GM10847 (cell line): Measurements from ENCODE around the gene NCOA4.

ENCODE experiments used
- POLR2A ChIP-seq: IDR thresholded peaks from 2 replicates; pipeline ENCODE4 v1.6.1; 2011; ENCODE audit not compliant: insufficient read length; ENCODE audit errors: extremely low read depth

Gene NCOA4

DNA sequence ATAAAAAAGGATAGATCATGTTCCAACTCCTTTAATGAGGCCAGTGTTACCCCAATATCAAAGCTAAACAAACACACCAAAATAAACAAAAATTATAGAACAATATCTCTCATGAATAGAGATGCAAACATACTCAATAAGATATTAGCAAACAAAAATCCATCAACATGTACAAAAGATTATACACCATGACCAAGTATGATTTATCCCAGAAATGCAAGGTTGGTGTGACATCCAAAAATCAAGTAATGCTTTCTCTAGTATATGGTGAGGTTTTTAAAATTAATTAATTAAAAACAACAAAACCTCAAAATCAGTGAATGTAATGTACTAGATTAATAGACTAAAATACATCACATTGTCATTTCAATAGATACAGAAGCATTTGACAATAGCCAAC lies 26.6 kb upstream of the NCOA4 start:
- TF ChIP-seq POLR2A: no peak

DNA sequence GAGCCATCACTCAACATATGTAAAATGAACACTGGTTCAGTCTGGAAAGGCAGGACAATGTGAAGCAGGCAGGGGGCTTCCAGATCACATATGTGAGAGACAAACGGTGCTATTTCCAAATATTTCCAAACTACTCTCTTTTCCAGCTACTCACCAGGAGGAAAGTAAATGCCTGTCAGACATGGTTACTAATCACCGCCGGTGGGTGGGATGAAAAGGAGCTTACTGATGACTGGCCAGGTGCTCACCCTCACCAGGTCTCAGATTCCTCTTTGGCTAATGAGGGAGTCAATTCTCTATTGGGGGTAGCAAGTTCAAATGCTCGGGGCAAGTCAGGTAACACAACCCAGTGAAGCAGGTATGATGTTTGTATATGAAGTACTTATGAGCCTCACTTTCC lies 25.3 kb upstream of the NCOA4 start:
- TF ChIP-seq POLR2A: no peak

DNA sequence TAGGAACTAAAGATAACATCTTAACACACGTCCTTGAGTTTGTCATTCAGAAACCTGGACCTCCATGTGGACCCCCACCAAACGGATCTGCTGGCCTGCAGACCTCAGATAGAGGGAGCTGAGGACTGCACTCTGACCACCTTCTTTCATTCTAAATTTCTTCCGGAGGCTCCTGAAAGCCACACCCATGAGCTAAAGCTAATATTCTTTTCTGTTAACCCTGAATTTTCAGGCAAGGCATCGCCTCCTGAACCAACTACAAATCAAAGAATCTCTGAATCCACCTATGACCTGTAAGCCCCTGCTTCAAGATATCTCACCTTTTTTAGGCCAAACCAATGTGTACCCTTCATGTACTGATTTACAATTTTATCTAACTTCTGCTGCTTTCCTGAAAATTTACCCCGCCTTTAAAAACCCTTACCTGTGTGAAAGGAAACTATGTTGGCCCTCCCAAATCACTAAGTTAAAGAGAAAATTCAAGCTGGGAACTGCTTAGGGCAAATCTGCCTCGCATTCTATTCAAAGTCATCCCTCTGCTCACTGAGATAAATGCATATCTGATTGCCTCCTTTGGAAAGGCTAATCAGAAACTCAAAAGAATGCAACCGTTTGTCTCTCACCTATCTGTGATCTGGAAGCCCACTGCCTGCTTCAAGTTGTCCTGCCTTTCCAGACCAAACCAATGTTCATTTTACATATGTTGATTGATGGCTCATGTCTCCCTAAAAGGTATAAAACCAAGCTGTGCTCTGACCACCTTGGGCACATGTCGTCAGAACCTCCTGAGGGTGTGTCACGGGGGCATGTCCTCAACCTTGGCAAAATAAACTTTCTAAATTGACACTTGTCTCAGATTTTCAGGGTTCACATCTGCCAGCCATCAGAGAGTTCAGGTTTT lies 23.4 kb upstream of the NCOA4 start:
- no peak for TF ChIP-seq POLR2A

DNA sequence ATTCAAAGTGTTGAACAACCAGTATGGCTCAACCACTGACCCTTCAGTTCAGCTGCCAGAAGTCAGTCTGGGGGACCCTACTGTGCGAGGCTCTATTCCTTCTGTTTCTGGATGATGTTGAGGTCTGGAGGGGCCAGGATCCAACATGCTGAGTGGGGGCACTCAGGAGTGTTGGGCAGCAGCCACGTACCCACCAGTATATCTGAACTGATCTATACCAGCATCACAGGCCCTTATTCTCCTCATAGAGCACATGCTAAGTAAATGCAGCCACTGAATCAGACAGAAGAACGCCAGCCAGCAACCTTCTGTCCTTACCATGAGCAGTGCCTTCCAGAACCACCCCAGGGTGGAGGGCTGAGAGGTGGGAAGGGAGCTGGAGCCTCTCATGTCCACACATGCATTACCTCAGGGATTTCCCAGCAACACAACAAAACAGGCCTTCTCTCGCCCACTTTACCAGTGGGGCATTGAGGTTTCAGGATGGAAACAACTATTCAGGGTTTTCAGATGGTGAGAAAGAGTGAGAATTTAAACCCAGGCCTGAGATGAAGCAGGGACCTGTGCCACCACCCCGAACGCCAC lies 22.5 kb upstream of the NCOA4 start:
- no peak for TF ChIP-seq POLR2A

DNA sequence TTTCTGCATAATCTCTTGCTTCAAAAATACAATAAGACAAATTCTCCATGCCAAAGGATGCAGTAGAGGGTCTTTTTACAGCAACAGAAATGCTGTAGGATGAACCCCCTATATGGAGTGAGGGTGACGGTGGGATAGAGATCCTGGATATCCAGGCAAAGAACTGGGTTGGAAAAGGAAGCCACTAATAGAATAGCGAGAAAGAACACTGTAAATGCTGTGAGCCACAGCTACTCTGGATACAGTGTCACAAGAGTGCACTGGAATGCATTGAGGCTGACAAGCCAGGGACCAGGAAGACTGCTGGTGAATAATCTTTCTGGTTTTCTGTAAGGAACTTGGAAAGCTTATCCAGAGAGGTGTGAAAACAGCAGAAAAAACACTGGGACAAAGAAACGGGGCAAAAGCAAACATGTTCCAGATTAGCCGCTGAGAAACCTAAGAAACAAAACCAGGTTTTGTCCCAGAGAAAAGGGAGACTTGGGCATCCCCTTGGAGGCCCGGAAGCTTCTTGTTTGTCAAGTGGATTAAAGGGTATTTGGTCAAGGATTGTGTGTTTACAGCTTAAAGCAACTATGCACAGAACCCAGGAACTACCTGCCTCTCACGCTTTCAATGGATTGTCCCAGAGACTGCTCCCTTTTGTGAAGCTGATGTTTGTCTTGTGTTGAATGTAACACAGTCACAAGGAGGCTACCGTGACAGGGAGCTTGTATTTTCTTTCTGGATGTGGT lies 21.8 kb upstream of the NCOA4 start:
- TF ChIP-seq POLR2A: no peak

DNA sequence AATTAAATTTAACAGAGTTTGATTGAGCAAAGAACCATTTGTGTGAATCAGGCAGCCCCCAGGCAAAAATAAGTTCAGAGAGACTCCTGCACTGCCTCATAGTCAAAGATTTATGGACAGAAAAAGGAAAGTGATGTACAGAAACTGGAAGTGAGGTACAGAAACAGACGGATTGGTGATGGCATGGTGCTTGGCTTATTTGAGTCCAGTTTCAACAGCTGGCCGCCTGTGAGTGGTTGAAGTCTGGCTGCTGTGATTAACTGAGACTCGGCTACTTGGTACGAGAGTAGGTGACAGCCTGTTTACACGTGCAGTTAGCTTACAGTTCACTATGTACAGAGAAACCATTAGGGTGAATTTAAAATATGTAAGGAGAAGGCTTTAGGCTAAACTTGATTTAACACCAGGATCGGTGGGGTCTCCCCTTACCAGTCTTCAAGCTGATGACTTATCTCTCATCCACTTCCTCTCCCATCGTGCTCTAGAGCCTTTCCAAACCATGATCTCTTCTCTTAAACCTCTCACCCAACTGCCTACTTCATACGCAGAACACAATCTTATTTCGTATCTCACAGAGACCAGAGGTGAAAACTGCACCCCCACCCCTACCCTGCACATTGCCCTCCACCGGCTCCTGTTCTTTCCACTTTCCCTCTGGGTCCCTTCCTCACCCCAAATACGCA lies 20.7 kb upstream of the NCOA4 start:
- TF ChIP-seq POLR2A: no peak

DNA sequence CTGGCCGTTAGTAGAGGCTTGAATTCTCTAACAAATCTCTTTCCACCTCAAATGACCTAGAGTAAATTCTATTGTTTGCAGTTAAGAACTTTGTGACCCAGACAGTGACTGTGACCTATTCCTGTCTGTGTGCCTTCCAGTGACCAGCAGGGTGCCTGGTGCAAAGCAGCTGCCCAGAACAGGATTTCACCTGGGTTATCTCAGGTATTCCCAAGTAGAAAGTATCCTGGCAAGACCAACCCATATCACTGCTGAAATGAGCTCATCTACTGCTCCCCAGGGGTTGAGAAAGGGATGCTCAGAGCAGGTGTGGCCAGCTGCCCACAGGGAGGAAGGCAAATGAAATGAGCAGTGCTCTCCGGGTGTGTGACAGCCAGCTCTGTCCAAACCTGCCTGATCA lies 17.7 kb upstream of the NCOA4 start:
- no peak for TF ChIP-seq POLR2A

DNA sequence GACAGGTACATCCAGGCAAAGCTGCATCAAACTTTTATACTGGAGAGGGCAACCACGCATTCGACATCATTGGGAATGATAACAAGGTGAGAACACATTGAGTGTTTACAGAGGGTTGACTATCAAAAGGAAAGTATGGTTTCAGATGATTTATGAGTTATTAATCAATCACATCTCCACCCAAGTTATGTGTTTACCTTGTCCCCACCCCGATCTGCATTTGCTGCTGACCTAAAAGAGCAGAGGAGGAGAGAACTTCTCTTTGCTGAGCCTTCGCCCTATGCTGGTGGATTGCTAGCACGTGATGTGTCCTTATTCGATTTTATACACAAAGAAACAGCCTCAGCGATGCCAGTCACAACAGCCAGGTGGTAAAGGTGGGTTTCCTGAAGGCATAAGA lies 15.8 kb upstream of the NCOA4 start, which contains the start of gene MSMB:
Gene MSMB (minus strand): TSS at position 9 of the 400 bp plus-strand sequence. CDS start 32 bp downstream, outside the sequence.
- no peak for TF ChIP-seq POLR2A

DNA sequence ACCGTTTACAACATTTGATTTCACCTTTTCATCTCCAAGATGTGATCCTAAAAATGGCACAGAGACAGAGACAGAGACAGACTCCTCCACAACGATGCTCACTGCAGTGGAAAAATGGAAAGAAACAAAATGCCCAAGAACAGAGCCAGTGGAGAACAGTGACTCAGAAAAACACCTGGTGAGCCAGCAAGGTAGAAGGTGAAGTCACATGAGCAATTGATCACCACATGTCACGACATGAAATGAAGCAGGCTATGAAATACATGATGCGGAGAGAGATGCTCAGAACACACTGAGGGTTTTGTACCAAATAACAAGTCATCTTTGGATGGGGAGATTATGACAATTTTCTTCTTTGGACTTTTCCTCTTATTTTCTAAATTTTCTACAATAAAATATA lies 12.1 kb upstream of the NCOA4 start:
- no peak for TF ChIP-seq POLR2A

DNA sequence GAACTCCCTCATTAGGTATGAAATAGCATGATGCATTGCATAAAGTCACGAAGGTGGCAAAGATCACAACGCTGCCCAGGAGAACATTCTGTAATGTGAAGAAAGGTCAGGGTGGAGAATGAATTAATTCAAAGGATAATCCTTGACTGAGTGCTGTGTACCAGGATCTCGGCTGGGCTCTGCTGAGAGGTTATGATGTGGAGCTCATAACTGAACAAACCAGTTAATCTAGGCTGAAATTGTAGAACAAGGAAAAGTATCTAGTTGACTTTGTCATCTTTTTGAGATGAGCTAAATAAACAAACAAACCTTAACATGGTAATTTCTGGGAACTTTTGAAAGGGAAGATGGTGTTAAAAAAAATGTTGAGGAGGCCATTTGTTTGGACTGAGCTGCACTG lies 9.6 kb upstream of the NCOA4 start:
- TF ChIP-seq POLR2A: no peak

DNA sequence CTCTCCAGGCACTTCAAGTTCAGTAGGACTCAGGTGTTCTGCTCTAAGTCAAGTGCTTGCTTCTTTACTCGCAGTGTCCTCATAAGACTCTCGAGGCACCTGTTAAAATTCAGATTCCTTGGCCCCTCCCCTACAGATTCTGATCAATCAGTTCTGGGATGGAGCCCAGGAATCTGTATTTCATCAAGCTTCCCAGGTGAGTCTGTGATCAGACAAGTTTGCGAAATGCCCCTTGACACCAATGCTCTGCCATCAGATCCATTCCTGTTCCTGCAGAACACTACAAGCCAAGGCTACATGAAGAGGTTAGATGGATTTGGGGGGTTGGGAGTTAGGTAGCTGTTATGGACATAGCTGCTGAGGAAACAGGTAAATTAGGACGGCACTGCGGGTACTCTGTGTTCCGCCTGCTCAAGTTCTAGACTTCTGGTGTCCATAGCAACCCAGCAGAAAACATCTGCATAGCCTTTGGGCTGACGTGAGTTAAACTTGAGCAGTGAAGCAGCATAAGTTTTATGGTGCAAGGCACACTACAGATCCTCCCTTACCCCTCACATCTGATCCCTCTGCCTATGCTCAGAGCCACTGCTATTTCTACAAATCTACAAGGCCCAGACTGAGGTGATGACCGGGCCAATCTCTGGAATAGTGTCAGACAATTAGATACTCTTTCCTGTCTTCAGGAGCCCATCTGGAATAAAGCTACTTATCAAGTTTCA lies 6.8 kb upstream of the NCOA4 start:
- TF ChIP-seq POLR2A: no peak

DNA sequence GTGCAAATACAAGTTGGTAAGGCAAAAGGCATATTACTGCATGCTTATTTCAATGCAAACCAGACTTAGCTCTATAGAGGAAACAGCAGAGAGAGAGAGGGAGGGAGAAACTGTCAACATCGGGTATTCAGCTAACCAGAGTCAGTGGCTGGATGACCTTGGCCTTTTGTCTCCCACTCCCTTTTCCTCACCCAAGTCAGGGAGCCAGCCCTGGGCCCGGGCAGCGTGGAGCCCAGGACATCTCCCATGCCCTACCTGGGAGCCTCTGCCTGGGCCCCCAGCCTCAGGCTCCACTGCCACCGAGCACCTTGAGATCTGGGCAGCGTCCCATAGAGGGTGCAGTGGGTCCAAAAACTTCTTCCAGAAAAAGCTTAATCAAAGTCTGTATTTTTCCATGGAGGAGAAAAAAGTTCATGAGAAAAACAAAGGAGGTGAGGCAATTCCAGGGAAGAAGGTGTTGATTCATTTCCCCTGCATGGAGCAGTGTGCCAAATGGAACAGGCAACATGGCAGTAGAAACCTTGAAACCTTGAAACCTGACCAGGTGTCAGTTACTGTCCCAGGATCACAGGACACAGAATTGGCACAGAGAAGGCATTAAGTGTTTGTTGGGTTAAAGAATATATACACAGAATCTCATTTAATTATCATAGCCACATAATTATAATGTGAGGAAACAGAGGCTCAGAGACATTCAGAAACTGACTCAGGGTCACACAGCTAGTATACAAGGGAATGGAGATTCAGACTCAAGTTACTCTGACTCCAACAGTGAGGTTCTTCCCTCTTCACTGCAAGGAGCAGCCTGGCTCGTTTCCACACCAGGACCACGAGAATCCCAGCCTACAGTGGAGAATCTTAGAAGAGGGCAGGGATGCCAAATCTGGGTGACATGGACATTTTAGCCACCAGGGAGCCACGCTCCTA lies 5.8 kb upstream of the NCOA4 start:
- no peak for TF ChIP-seq POLR2A

DNA sequence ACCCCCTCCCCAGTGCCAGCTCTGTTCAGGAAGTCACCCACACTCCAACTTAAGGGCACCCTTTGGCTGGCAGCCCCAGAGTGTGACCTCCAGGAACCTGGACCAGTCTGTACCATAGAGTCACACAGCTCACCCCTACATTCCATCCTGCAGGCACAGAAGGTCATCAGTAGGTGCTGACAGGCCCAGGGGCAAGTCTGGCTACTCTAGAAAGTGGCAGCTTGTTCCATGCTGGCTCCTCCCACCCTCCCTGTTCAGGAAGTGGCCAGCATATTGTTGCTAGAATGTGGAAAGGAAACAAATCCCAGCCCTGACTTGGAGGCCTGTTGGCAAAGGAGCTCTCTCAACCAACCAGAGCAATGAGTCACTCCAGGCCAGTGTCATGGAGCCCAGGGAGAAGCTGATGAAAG lies 3.2 kb upstream of the NCOA4 start:
- TF ChIP-seq POLR2A: no peak
